Stomach (tissue), 19 donors: ENCODE results near the gene GPR27. TPM values are rescaled to one million over a fixed set of nuclear protein-coding genes. Genes with fewer than 3 reads are reported as not detected.
A peak's percentile ranks its signal among the peaks of the same experiment; 100 is the strongest.

ENCODE experiments used
- DNase-seq, 2 donors: peaks; one replicate each; pipeline versions ENCODE4 v3.0.0 to v3.0.0-alpha.2; 2013 to 2019
- H3K27ac ChIP-seq, 5 donors: fragments of 200-600 bp in 4 of 5; sonication (generic) in 4 of 5; one replicate each; pipeline ENCODE4 v1.5.1; 2013 to 2019; ENCODE audit warnings: mild to moderate bottlenecking in 1 of 5, moderate library complexity in 1 of 5
- H3K27me3 ChIP-seq, 3 donors: fragments of 200-600 bp; sonication (generic); one replicate each; pipeline ENCODE4 v1.5.1; 2017 to 2019; ENCODE audit warnings: mixed run types in 1 of 3
- H3K36me3 ChIP-seq, 4 donors: fragments of 200-600 bp; sonication (generic); 1 replicate in 3 of 4; 2 replicates in 1 of 4; pipeline ENCODE4 v1.5.1; 2016 to 2019
- H3K4me1 ChIP-seq, 4 donors: fragments of 200-600 bp; sonication (generic); one replicate each; pipeline ENCODE4 v1.5.1; 2016 to 2019
- H3K4me3 ChIP-seq, 4 donors: fragments of 200-600 bp; sonication (generic) in 3 of 4; one replicate each; pipeline ENCODE4 v1.5.1; 2016 to 2019; ENCODE audit warnings: mild to moderate bottlenecking in 1 of 4
- H3K9me3 ChIP-seq, 4 donors: fragments of 200-600 bp; sonication (generic); one replicate each; pipeline ENCODE4 v1.5.1; 2016 to 2019
- EP300 ChIP-seq: sonication (generic); formaldehyde crosslinking; IDR thresholded peaks from one replicate; pipeline ENCODE4 v1.6.1; 2017; ENCODE audit warnings: antibody characterized with exemption
- POLR2A ChIP-seq, 4 donors: fragments of 450-650 bp; IDR thresholded peaks; one replicate each; pipeline ENCODE4 v1.6.1; 2016; ENCODE audit warnings: antibody characterized with exemption in 4 of 4, control low read depth in 2 of 4, mild to moderate bottlenecking in 1 of 4, moderate library complexity in 1 of 4
- POLR2AphosphoS5 ChIP-seq, 3 donors: sonication (generic); formaldehyde crosslinking; IDR thresholded peaks; one replicate each; pipeline ENCODE4 v1.6.1; 2016; ENCODE audit warnings: antibody characterized with exemption in 3 of 3
- WGBS, 5 donors: extraction: QIAGEN DNeasy Blood & Tissue Kit in 3 of 5; methylation state at CpG; one replicate each; pipeline versions ENCODE4 v1.1.5 to v1.1.7; 2013 to 2018; 5-methylcytosine and 5-hydroxymethylcytosine counted together
- intact Hi-C: fragments of 100-400 bp; cut with DNase I; formaldehyde crosslinking; loops from one replicate; pipeline ENCODE4 v1.15.1; 2023; ENCODE audit warnings: low total_unique reads
- long read RNA-seq, 10 donors: transcript quantifications; one replicate each; lab custom pipeline, GENCODE V29; 2026
- polyA plus RNA-seq, 3 donors: library from polyadenylated mRNA; stranded (reverse); fragments of 200-250 nt; gene quantifications; one replicate each; pipeline ENCODE4 v1.2.3, GENCODE V29; 2013
- total RNA-seq, 5 donors: library from RNA; depleted of rRNA; stranded (reverse); fragments of >200 nt; gene quantifications; one replicate each; pipeline versions ENCODE4 v1.1.0 to v1.2.3, GENCODE V29; 2014 to 2016
- TF ChIP-seq, protein P1 (sequence below), 7 experiments: fragments of 450-650 bp in 4 of 7; fragments of 200-600 bp in 3 of 7; sonication (generic) in 3 of 7; IDR thresholded peaks; one replicate each; pipeline ENCODE4 v1.5.1; 2016 to 2019; ENCODE audit warnings: antibody characterized with exemption in 7 of 7, control low read depth in 2 of 7, mild to moderate bottlenecking in 1 of 7
- donor health status: healthy with polysubstance abuse.
- donor health status: Bipolar disorder and iron deficiency.
- donor health status: healthy.

GPR27 gene
- total RNA-seq (1 to 10 TPM in 3 of 5 donors, under 1 TPM in 1, not detected in 1; 0.45 to 5.1 (median 2.7) TPM), polyA plus RNA-seq (1 to 10 TPM; 1.1 to 3.1 (median 1.4) TPM)
- long read RNA-seq, donor 1, partial matches to known transcripts, result 0 of 2 reads
- long read RNA-seq, donor 1, other reads (novel, unspliced or antisense), result 0 of 2 reads
- long read RNA-seq, donor 2, partial matches to known transcripts, result 0 of 2 reads
- long read RNA-seq, donor 2, other reads (novel, unspliced or antisense), result 0 of 2 reads
- long read RNA-seq, donor 3, partial matches to known transcripts, result 0 of 2 reads
- long read RNA-seq, donor 3, other reads (novel, unspliced or antisense), result 0 of 2 reads
- long read RNA-seq, donor 4, partial matches to known transcripts, result 0 of 1 reads
- long read RNA-seq, donor 4, other reads (novel, unspliced or antisense), result 0 of 1 reads
- long read RNA-seq, donor 5, partial matches to known transcripts, result 0 of 3 reads
- long read RNA-seq, donor 5, other reads (novel, unspliced or antisense), result 0 of 3 reads
- long read RNA-seq, donor 6, result 0 reads
- long read RNA-seq, donor 7, partial matches to known transcripts, result 0 of 4 reads
- long read RNA-seq, donor 7, other reads (novel, unspliced or antisense), result 0 of 4 reads
- long read RNA-seq, donor 8, partial matches to known transcripts, result 0 of 4 reads
- long read RNA-seq, donor 8, other reads (novel, unspliced or antisense), result 0 of 4 reads
- long read RNA-seq, donor 9, transcript GPR27-201 (1 exons, 2,447 nt), result major isoform, 6 of 6 reads
- long read RNA-seq, donor 9, partial matches to known transcripts, result 0 of 6 reads
- long read RNA-seq, donor 9, other reads (novel, unspliced or antisense), result 0 of 6 reads
- long read RNA-seq, donor 10, result 0 reads

DNA sequence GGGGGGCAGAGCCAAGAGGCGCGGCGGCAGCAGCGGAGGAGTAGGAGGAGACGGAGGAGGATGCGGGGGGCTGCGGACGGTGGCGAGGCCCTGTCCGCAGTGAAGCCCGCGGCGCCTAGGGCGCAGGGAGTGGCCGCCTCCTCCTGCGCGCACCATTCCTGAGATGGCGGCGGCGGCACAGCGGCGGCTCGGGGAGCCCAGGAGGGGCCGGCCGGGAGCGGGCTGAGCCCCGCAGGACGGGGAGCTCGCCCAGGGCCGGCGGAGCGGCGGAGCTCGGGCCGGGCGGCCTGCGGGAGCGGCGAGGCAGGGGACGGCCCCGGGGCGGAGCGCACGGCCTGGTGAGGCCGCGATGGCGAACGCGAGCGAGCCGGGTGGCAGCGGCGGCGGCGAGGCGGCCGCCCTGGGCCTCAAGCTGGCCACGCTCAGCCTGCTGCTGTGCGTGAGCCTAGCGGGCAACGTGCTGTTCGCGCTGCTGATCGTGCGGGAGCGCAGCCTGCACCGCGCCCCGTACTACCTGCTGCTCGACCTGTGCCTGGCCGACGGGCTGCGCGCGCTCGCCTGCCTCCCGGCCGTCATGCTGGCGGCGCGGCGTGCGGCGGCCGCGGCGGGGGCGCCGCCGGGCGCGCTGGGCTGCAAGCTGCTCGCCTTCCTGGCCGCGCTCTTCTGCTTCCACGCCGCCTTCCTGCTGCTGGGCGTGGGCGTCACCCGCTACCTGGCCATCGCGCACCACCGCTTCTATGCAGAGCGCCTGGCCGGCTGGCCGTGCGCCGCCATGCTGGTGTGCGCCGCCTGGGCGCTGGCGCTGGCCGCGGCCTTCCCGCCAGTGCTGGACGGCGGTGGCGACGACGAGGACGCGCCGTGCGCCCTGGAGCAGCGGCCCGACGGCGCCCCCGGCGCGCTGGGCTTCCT is at the start of gene GPR27:
Gene GPR27 (plus strand): TSS at position 155 of the 909 bp plus-strand sequence. CDS start 195 bp downstream, at position 350.
- Histone ChIP-seq H3K4me1 (peaks cover 6 to 12% (median 8%) of the 10 kb centered on the region in 4 donors), H3K4me3 (peak within 1 kb of the TSS; percentile 52 to 85 (median 57)), H3K36me3 (no peaks in the 10 kb centered on the region), H3K9me3 (no peaks in the 10 kb centered on the region), H3K27ac (peak within 1 kb of the TSS in 1 of 5 donors; percentile 59), H3K27me3 (peaks cover 0 to 37% (median 21%) of the 10 kb centered on the region in 3 donors)
- intact Hi-C loops, result no loop called here
- WGBS, 5 donors, result 1 to 2% (median 1%) methylated on average over 42 to 131 of the region's 131 CpGs
- DNase-seq, result peak in 1 of 2 donors; percentile 78
- TF ChIP-seq POLR2AphosphoS5 (IDR thresholded peaks at IDR 0.05) (no peak), EP300 (no peak)
- TF ChIP-seq, protein P1, sequence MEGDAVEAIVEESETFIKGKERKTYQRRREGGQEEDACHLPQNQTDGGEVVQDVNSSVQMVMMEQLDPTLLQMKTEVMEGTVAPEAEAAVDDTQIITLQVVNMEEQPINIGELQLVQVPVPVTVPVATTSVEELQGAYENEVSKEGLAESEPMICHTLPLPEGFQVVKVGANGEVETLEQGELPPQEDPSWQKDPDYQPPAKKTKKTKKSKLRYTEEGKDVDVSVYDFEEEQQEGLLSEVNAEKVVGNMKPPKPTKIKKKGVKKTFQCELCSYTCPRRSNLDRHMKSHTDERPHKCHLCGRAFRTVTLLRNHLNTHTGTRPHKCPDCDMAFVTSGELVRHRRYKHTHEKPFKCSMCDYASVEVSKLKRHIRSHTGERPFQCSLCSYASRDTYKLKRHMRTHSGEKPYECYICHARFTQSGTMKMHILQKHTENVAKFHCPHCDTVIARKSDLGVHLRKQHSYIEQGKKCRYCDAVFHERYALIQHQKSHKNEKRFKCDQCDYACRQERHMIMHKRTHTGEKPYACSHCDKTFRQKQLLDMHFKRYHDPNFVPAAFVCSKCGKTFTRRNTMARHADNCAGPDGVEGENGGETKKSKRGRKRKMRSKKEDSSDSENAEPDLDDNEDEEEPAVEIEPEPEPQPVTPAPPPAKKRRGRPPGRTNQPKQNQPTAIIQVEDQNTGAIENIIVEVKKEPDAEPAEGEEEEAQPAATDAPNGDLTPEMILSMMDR (IDR thresholded peaks at IDR 0.05), result no peak

DNA sequence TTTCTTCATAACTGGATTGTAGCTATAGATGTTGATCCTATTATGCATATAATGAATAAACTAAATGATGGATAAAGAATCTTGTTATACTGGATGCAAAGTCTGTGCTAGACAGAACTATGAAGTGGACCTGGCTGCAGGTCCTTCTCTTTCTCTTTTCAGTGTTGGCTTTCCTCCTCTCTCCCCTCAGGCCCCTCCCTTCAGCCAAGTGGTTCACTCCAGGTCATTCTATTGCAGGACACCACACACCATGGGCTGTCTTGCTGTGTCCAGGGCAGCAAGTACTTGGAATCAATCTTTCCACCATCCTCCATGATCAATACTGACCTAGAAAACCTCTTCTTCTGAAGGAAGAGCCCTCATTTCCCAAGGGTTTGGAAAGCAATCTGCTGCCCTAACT is 48.7 kb upstream of the GPR27 start:
- no peaks in the 10 kb centered on the region for H3K9me3 ChIP-seq
- intact Hi-C loops, result no loop called here

GRCh38 chr3:71705681-71706080 is 48.0 kb upstream of the GPR27 start:
- Histone ChIP-seq H3K36me3 (peaks cover 0 to 43% (median 33%) of the 10 kb centered on the region in 4 donors), H3K27ac (no peak overlapping the region), H3K4me3 (no peak overlapping the region), H3K9me3 (no peaks in the 10 kb centered on the region), H3K4me1 (peaks cover 0 to 38% (median 4%) of the 10 kb centered on the region in 4 donors), H3K27me3 (no peaks in the 10 kb centered on the region)
- TF ChIP-seq EP300, result no peak
- TF ChIP-seq, protein P1 (IDR thresholded peaks at IDR 0.05), result no peak
- TF ChIP-seq POLR2AphosphoS5 (IDR thresholded peaks at IDR 0.05), result no peak
- TF ChIP-seq POLR2A (IDR thresholded peaks at IDR 0.05), result no peak
- no peak for DNase-seq
- 89 to 93% (median 92%) methylated on average over 5 of the region's 5 CpGs for WGBS, 5 donors
- intact Hi-C loops, result no loop called here

More for the DNA sequence above, 48.7 kb upstream of the GPR27 start:
- Histone ChIP-seq H3K4me1 (peaks cover 0 to 30% (median 3%) of the 10 kb centered on the region in 4 donors), H3K27me3 (no peaks in the 10 kb centered on the region), H3K4me3 (no peak overlapping the region), H3K36me3 (peaks cover 0 to 39% (median 30%) of the 10 kb centered on the region in 4 donors), H3K27ac (no peak overlapping the region)
- no peak for DNase-seq
- TF ChIP-seq POLR2A (IDR thresholded peaks at IDR 0.05), result no peak

DNA sequence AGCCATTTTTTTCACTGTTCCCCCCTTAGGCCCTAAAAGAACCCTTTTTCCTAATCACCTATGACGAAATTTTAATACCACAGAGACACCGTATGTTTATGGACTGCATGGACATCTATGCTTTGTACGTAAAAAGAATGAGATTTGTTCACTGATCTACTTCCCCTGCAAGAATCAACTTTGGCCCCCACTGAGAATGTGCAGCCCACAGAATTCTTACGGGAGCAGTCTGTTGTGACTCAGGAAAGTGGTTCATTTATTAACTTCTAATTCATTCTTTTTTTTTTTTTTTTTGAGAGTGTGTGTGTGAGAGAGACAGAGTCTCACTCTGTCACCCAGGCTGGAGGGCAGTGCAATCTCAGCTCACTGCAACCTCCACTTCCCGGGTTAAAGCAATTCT is 46.1 kb upstream of the GPR27 start:
- WGBS, 5 donors, result 83 to 93% (median 85%) methylated on average over 5 of the region's 5 CpGs
- TF ChIP-seq, protein P1 (IDR thresholded peaks at IDR 0.05), result no peak
- TF ChIP-seq EP300, result no peak
- no peak for TF ChIP-seq POLR2AphosphoS5 (IDR thresholded peaks at IDR 0.05)
- TF ChIP-seq POLR2A (IDR thresholded peaks at IDR 0.05), result no peak
- no peak overlapping the region for H3K27ac ChIP-seq

More for the DNA sequence above, 46.1 kb upstream of the GPR27 start:
- Histone ChIP-seq H3K4me3 (no peak overlapping the region), H3K9me3 (no peaks in the 10 kb centered on the region), H3K4me1 (peaks cover 0 to 34% (median 9%) of the 10 kb centered on the region in 4 donors), H3K36me3 (peaks cover 0 to 43% (median 32%) of the 10 kb centered on the region in 4 donors), H3K27me3 (no peaks in the 10 kb centered on the region)
- no peak for DNase-seq
- intact Hi-C loops, result no loop called here
